Karpas-422 (cell line): ENCODE results near the gene ADAMTSL4. TPM values are rescaled to one million over a fixed set of nuclear protein-coding genes. Genes with fewer than 3 reads are reported as not detected.

Source experiments
- DNase-seq: peaks from one replicate; pipeline ENCODE4 v3.0.0-alpha.2; 2015
- H2AFZ ChIP-seq: fragments of 200-600 bp; sonication (generic); 2 replicates; pipeline ENCODE4 v1.6.1; 2014; ENCODE audit warnings: antibody characterized with exemption, low read length, mixed read lengths
- H3K27ac ChIP-seq: fragments of 200-600 bp; sonication (generic); 2 replicates; pipeline ENCODE4 v1.5.1; 2014; ENCODE audit warnings: mild to moderate bottlenecking, low read length, moderate library complexity
- H3K27me3 ChIP-seq: fragments of 200-600 bp; sonication (generic); 2 replicates; pipeline ENCODE4 v1.6.1; 2014; ENCODE audit warnings: low read length, mixed read lengths
- H3K36me3 ChIP-seq: fragments of 200-600 bp; sonication (generic); 2 replicates; pipeline ENCODE4 v1.6.1; 2014; ENCODE audit warnings: low read length, mixed read lengths; ENCODE audit not compliant: insufficient read depth
- H3K4me1 ChIP-seq: fragments of 200-600 bp; sonication (generic); 2 replicates; pipeline ENCODE4 v1.6.1; 2014; ENCODE audit warnings: mild to moderate bottlenecking, low read length, mixed read lengths
- H3K4me2 ChIP-seq: fragments of 200-600 bp; sonication (generic); 2 replicates; pipeline ENCODE4 v1.6.1; 2014; ENCODE audit warnings: low read length, low read depth, mild to moderate bottlenecking; ENCODE audit not compliant: poor library complexity, severe bottlenecking
- H3K4me3 ChIP-seq: fragments of 200-600 bp; sonication (generic); 2 replicates; pipeline ENCODE4 v1.5.1; 2014; ENCODE audit warnings: mild to moderate bottlenecking, antibody characterized with exemption, low read length, mixed read lengths
- H3K79me2 ChIP-seq: fragments of 200-600 bp; sonication (generic); 2 replicates; pipeline ENCODE4 v1.6.1; 2014; ENCODE audit warnings: mild to moderate bottlenecking, low read length, mixed read lengths
- H3K9ac ChIP-seq: fragments of 200-600 bp; sonication (generic); 2 replicates; pipeline ENCODE4 v1.6.0; 2014; ENCODE audit warnings: low read length
- H3K9me2 ChIP-seq: fragments of 200-600 bp; sonication (generic), shearing (Covaris generic); replicated peaks from 2 replicates; pipeline ENCODE4 v1.6.0; 2014; ENCODE audit warnings: mild to moderate bottlenecking, low read length, moderate library complexity; ENCODE audit not compliant: insufficient read depth
- H3K9me3 ChIP-seq: fragments of 300-700, 200-600 bp; sonication (generic); 2 replicates; pipeline ENCODE4 v1.6.1; 2014; ENCODE audit warnings: low read length, mixed read lengths
- H4K20me1 ChIP-seq: fragments of 200-600 bp; sonication (generic); 2 replicates; pipeline ENCODE4 v1.6.1; 2014; ENCODE audit warnings: mild to moderate bottlenecking, antibody characterized with exemption, low read length, low read depth; ENCODE audit not compliant: insufficient read depth
- total RNA-seq: library from RNA; depleted of rRNA; stranded (reverse); fragments of >200 nt; shearing (Covaris generic); gene quantifications from 2 replicates; pipeline ENCODE4 v1.2.3, GENCODE V29; 2014; ENCODE audit warnings: low replicate concordance

Gene ADAMTSL4
- total RNA-seq, 1 experiment from 2014 or later = not detected

DNA sequence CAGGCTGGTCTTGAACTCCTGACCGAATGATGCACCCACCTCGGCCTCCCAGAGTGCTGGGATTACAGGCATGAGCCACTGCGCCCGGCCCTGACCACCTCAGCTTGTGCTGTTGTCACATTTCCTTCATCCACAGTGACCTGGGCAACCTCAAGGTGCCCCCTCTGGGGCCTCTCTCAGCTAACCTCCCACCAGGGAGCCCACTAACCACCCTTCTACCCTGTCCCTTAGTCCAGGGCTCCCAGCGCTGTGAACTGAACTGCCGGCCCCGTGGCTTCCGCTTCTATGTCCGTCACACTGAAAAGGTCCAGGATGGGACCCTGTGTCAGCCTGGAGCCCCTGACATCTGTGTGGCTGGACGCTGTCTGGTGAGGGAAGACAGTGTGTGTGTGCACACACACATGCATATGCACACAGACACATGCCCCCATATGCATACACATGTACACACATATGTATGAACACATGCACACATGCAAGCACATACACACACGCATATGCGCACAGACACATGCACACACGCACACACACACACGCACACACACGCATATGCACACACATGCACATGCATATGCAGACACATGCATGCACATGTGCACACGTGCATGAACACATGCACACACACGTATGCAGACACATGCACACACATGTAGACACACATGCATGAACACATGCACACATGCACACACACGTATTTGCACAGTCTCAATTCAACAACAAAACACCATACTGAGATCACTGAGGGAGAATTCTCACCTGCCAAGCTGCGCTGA, 6.2 kb downstream of the ADAMTSL4 start:
- Histone ChIP-seq H3K79me2 (no peaks in the 10 kb centered on the region), H3K9me2 (no peaks in the 10 kb centered on the region), H2AFZ (no peak overlapping the region), H3K4me1 (peaks cover 14% of the 10 kb centered on the region), H4K20me1 (peaks cover 4% of the 10 kb centered on the region; the same call in 1 of the 2 replicates), H3K27ac (no peak overlapping the region), H3K9me3 (no peaks in the 10 kb centered on the region), H3K36me3 (no peaks in the 10 kb centered on the region), H3K4me2 (no peak overlapping the region), H3K4me3 (no peak overlapping the region), H3K27me3 (no peaks in the 10 kb centered on the region), H3K9ac (no peak overlapping the region)
- no peak for DNase-seq

DNA sequence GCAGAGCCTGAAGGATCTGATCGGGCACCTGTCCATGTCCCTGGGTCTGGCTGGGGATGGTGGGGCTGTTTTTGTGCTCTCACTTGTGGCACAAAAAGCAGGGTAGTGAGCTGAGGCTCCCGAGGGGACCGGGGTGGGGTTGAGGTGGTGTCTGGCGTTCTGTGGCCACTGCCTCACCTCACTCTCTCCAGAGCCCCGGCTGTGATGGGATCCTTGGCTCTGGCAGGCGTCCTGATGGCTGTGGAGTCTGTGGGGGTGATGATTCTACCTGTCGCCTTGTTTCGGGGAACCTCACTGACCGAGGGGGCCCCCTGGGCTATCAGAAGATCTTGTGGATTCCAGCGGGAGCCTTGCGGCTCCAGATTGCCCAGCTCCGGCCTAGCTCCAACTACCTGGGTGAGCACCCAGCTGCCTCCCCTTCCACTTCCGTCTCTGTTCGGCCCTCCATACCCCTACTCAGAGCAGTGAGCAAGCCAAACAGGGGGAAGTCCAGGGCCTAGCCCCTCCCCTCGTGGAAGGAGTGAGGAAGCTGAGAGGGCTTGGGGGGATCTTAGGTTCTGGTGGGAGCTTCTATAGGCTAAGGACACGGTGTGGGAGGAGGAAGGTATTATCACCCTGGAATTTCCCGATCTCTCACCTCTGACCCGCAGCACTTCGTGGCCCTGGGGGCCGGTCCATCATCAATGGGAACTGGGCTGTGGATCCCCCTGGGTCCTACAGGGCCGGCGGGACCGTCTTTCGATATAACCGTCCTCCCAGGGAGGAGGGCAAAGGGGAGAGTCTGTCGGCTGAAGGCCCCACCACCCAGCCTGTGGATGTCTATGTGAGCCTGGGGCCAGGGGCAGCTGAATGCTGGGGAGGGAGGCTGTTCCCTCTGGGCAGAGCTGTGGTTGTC, 7.0 kb downstream of the ADAMTSL4 start:
- H3K9ac ChIP-seq = no peak overlapping the region
- H3K79me2 ChIP-seq = no peaks in the 10 kb centered on the region
- H3K4me2 ChIP-seq = no peak overlapping the region
- no peaks in the 10 kb centered on the region for H3K27me3 ChIP-seq
- H3K4me1 ChIP-seq = peaks cover 22% of the 10 kb centered on the region
- no peaks in the 10 kb centered on the region for H3K36me3 ChIP-seq
- no peaks in the 10 kb centered on the region for H3K9me3 ChIP-seq
- H3K27ac ChIP-seq = no peak overlapping the region
- H3K4me3 ChIP-seq = no peak overlapping the region
- H2AFZ ChIP-seq = no peak overlapping the region
- no peak for DNase-seq
- H3K9me2 ChIP-seq = no peaks in the 10 kb centered on the region
- peaks cover 4% of the 10 kb centered on the region; the same call in 1 of the 2 replicates for H4K20me1 ChIP-seq

DNA sequence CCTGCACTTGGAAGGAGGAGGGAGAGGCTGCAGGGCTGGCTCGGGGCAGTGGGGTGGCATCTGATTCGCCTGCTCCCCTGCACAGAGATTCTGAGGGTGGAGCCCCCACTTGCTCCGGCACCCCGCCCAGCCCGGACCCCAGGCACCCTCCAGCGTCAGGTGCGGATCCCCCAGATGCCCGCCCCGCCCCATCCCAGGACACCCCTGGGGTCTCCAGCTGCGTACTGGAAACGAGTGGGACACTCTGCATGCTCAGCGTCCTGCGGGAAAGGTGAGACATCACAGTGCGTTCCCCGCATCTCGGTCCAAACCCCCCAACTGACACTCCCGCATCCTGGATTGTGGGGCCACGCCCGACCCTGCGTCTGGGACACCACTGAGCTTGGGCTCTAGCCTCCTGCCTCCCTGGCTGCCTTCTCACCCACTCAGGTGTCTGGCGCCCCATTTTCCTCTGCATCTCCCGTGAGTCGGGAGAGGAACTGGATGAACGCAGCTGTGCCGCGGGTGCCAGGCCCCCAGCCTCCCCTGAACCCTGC, 7.9 kb downstream of the ADAMTSL4 start:
- 0 out of 2 replicates have a peak, but pooled peaks cover 4% of the 10 kb centered on the region for H4K20me1 ChIP-seq
- DNase-seq = no peak
- H3K9ac ChIP-seq = no peak overlapping the region
- no peak overlapping the region for H3K4me2 ChIP-seq
- H2AFZ ChIP-seq = no peak overlapping the region
- H3K4me1 ChIP-seq = peaks cover 30% of the 10 kb centered on the region
- no peaks in the 10 kb centered on the region for H3K36me3 ChIP-seq
- no peaks in the 10 kb centered on the region for H3K9me3 ChIP-seq
- no peak overlapping the region for H3K4me3 ChIP-seq
- H3K79me2 ChIP-seq = no peaks in the 10 kb centered on the region
- no peak overlapping the region for H3K27ac ChIP-seq
- H3K27me3 ChIP-seq = no peaks in the 10 kb centered on the region
- no peaks in the 10 kb centered on the region for H3K9me2 ChIP-seq

DNA sequence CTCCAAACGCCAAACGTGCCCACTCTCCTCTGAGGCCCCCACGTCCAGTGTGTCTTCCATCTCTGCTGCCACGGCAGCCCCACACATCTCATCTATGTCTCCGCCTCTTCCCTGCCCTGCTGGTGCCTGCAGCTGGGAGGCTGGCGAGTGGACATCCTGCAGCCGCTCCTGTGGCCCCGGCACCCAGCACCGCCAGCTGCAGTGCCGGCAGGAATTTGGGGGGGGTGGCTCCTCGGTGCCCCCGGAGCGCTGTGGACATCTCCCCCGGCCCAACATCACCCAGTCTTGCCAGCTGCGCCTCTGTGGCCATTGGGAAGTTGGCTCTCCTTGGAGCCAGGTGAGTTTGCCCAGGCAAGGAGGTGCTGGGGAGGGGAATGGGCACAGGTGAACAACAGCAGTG, 8.6 kb downstream of the ADAMTSL4 start:
- Histone ChIP-seq H2AFZ (no peak overlapping the region), H4K20me1 (0 out of 2 replicates have a peak, but pooled peaks cover 4% of the 10 kb centered on the region), H3K27ac (no peak overlapping the region), H3K4me2 (no peak overlapping the region), H3K9me3 (no peaks in the 10 kb centered on the region), H3K4me3 (no peak overlapping the region), H3K9ac (no peak overlapping the region), H3K36me3 (no peaks in the 10 kb centered on the region), H3K79me2 (no peaks in the 10 kb centered on the region), H3K27me3 (no peaks in the 10 kb centered on the region), H3K9me2 (no peaks in the 10 kb centered on the region), H3K4me1 (peaks cover 32% of the 10 kb centered on the region)
- no peak for DNase-seq

DNA sequence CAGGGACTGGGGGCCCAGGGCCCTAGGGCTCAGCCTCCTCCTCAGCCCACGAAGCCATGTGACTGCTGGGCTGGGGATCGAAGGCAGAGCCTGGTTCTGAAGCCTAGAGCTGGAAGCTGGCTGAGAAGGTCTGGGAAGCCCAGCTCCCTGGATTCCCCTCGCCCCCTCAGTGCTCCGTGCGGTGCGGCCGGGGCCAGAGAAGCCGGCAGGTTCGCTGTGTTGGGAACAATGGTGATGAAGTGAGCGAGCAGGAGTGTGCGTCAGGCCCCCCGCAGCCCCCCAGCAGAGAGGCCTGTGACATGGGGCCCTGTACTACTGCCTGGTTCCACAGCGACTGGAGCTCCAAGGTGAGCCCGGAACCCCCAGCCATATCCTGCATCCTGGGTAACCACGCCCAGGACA, 9.1 kb downstream of the ADAMTSL4 start:
- Histone ChIP-seq H3K79me2 (no peaks in the 10 kb centered on the region), H3K27ac (no peak overlapping the region), H3K9ac (no peak overlapping the region), H4K20me1 (0 out of 2 replicates have a peak, but pooled peaks cover 4% of the 10 kb centered on the region), H2AFZ (no peak overlapping the region), H3K4me1 (peaks cover 37% of the 10 kb centered on the region), H3K9me2 (no peaks in the 10 kb centered on the region), H3K9me3 (no peaks in the 10 kb centered on the region), H3K36me3 (no peaks in the 10 kb centered on the region), H3K4me3 (no peak overlapping the region), H3K4me2 (no peak overlapping the region), H3K27me3 (no peaks in the 10 kb centered on the region)
- DNase-seq = no peak

DNA sequence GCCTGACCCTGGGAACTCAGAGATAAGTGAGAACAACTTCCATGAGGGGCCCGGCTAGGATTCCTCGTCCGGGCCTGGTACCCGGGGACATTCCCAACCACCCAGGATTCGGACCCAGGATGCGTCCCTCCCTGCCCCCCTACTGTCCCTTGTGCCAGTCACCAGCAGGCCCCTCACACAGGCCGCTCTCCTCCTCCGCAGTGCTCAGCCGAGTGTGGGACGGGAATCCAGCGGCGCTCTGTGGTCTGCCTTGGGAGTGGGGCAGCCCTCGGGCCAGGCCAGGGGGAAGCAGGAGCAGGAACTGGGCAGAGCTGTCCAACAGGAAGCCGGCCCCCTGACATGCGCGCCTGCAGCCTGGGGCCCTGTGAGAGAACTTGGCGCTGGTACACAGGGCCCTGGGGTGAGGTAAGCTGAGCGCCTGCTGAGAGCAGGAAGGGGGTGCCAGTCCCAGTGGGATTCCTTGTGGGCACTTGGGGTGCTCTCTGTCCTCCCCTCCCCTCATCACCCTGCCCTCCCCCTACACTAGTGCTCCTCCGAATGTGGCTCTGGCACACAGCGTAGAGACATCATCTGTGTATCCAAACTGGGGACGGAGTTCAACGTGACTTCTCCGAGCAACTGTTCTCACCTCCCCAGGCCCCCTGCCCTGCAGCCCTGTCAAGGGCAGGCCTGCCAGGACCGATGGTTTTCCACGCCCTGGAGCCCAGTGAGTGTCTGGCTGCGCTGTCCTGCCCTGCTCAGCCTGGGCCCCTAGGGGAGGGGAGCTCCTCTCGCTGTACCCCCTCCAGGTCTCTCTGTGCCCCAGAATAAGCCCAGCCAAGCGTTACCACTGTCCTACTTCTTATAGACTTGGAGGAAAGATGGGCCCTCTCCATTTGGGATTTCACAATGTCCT, 9.8 kb downstream of the ADAMTSL4 start:
- no peaks in the 10 kb centered on the region for H3K79me2 ChIP-seq
- H2AFZ ChIP-seq = no peak overlapping the region
- no peak for DNase-seq
- H3K9me3 ChIP-seq = no peaks in the 10 kb centered on the region
- 0 out of 2 replicates have a peak, but pooled peaks cover 4% of the 10 kb centered on the region for H4K20me1 ChIP-seq
- H3K9ac ChIP-seq = no peak overlapping the region
- no peaks in the 10 kb centered on the region for H3K9me2 ChIP-seq
- peaks cover 44% of the 10 kb centered on the region for H3K4me1 ChIP-seq
- H3K4me3 ChIP-seq = no peak overlapping the region
- H3K27ac ChIP-seq = no peak overlapping the region
- H3K4me2 ChIP-seq = no peak overlapping the region
- H3K36me3 ChIP-seq = no peaks in the 10 kb centered on the region
- H3K27me3 ChIP-seq = no peaks in the 10 kb centered on the region

DNA sequence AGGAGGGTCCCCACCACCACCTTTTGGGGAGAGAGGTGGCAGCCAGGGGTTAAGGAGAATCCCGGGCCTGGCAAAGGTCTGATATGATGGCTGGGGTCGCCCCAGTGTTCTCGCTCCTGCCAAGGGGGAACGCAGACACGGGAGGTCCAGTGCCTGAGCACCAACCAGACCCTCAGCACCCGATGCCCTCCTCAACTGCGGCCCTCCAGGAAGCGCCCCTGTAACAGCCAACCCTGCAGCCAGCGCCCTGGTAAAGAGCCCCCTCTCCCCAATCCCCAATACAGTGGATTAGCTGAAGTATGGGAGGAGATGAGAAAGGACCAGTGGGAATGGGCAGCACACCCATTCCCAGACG, 10.4 kb downstream of the ADAMTSL4 start:
- Histone ChIP-seq H3K79me2 (no peaks in the 10 kb centered on the region), H3K9ac (peak overlapping the region; percentile 83; the same call in 1 of the 2 replicates), H3K9me3 (no peaks in the 10 kb centered on the region), H3K4me1 (peaks cover 50% of the 10 kb centered on the region), H3K4me3 (no peak overlapping the region), H3K36me3 (no peaks in the 10 kb centered on the region), H3K4me2 (no peak overlapping the region), H3K9me2 (no peaks in the 10 kb centered on the region), H4K20me1 (0 out of 2 replicates have a peak, but pooled peaks cover 4% of the 10 kb centered on the region), H2AFZ (no peak overlapping the region), H3K27ac (no peak overlapping the region), H3K27me3 (no peaks in the 10 kb centered on the region)
- DNase-seq = no peak
